22Rv1 (cell line): Measurements from ENCODE around the gene SLC22A9.

Source experiments
- H3K27ac ChIP-seq: fragments of 450-650 bp; 2 replicates; pipeline ENCODE4 v1.5.1; 2017
- CTCF ChIP-seq: fragments of 450-650 bp; IDR thresholded peaks from 2 replicates; pipeline ENCODE4 v1.5.1; 2017; ENCODE audit warnings: mild to moderate bottlenecking
- ZFX ChIP-seq: fragments of 450-650 bp; IDR thresholded peaks from 2 replicates; pipeline ENCODE4 v1.6.1; 2017; ENCODE audit warnings: antibody characterized with exemption, borderline replicate concordance

SLC22A9 gene

GRCh38 chr11:63445720-63446119 lies 76.1 kb downstream of the SLC22A9 start:
- no peak for TF ChIP-seq CTCF
- no peak for TF ChIP-seq ZFX
- H3K27ac ChIP-seq: no peak overlapping the region

- TF ChIP-seq ZFX (no peak), CTCF (no peak)
- no peak overlapping the region for H3K27ac ChIP-seq
These were observed 79.1 kb downstream of the SLC22A9 start for GRCh38 chr11:63448646-63449045.

- H3K27ac ChIP-seq: no peak overlapping the region
- TF ChIP-seq CTCF (no peak), ZFX (no peak)
These were observed 90.0 kb downstream of the SLC22A9 start for GRCh38 chr11:63459586-63459985.
